HepG2 (cell line): Measurements from ENCODE around the gene CRTC2. TPM values are rescaled to one million over a fixed set of nuclear protein-coding genes. Genes with fewer than 3 reads are reported as not detected.
A peak's percentile ranks its signal among the peaks of the same experiment; 100 is the strongest.
"Not testable (repeated sequence)": the region's sequence is repeated elsewhere in the genome, so short reads cannot be mapped to it uniquely, and the experiment has no call there.

ENCODE experiments used
- ATAC-seq: fragments of 200-7000 bp; cut with Tn5 transposase; 3 replicates; pipeline ENCODE4 v1.9.1; 2020; ENCODE audit warnings: mild to moderate bottlenecking, moderate library complexity
- BruUV-seq: library from RNA; stranded (reverse); fragments of 400-500 nt; replicated peaks from 2 replicates; lab custom pipeline; 2021; lab: Mats Ljungman, UMichigan
- CTCF ChIA-PET: fragments of 300-600 bp; formaldehyde crosslinking; extraction: SDS; loops from one replicate; lab custom pipeline; 2021; ENCODE audit warnings: low total read pairs, inconsistent platforms, low intra/inter-chr PET ratio; lab: Yijun Ruan, JAX
- POLR2A ChIA-PET: fragments of 350-600 bp; sonication (Branson Sonifier 250); formaldehyde crosslinking; loops from one replicate; lab custom pipeline; 2020; ENCODE audit warnings: antibody characterized with exemption, inconsistent platforms; lab: Yijun Ruan, JAX
- DNase-seq: peaks from one replicate; pipeline ENCODE4 v3.0.0-alpha.2; 2015; ENCODE audit warnings: low spot score
- FAIRE-seq: peaks from 3 replicates; lab custom pipeline; 2011; peaks lifted over from hg19 to GRCh38; lab: Jason Lieb, UNC
- H2AFZ ChIP-seq: one replicate; pipeline ENCODE4 v1.6.1; 2011; ENCODE audit warnings: low read length, inconsistent platforms
- H3K27ac ChIP-seq: fragments of 300-600 bp; 3 replicates; pipeline ENCODE4 v1.8.0; 2011; ENCODE audit warnings: mixed run types, mild to moderate bottlenecking, mixed read lengths, low read length, inconsistent platforms; ENCODE audit not compliant: insufficient read depth; ENCODE audit errors: extremely low read length
- H3K27me3 ChIP-seq, 2 experiments: fragments of 200-600 bp in 1 of 2; 2 replicates in 1 of 2; 3 replicates in 1 of 2; pipeline versions ENCODE4 v1.6.0 to v1.8.0; 2011; ENCODE audit warnings: low read length in 2 of 2, mild to moderate bottlenecking in 2 of 2, moderate library complexity in 2 of 2, inconsistent platforms in 1 of 2; ENCODE audit not compliant: insufficient read depth in 2 of 2, control insufficient read depth in 1 of 2
- H3K36me3 ChIP-seq, 2 experiments: fragments of 200-600 bp in 1 of 2; replicated peaks in 1 of 2; 2 replicates in 1 of 2; 3 replicates in 1 of 2; pipeline versions ENCODE4 v1.5.1 to v1.8.0; 2011; ENCODE audit warnings: low read length in 2 of 2, inconsistent platforms in 1 of 2; ENCODE audit not compliant: insufficient read depth in 2 of 2, control insufficient read depth in 1 of 2
- H3K4me1 ChIP-seq: 2 replicates; pipeline ENCODE4 v1.5.1; 2012; ENCODE audit warnings: low read length, inconsistent platforms; ENCODE audit not compliant: insufficient read depth
- H3K4me2 ChIP-seq: 2 replicates; pipeline ENCODE4 v1.6.0; 2011; ENCODE audit warnings: low read depth, low read length, inconsistent platforms
- H3K4me3 ChIP-seq, 3 experiments: fragments of 200-600 bp in 1 of 3; sonication (generic), shearing (Covaris generic) in 1 of 3; replicated peaks in 1 of 3; 2 replicates each; pipeline ENCODE4 v1.5.1; 2011 to 2016; ENCODE audit warnings: low read length in 3 of 3, inconsistent platforms in 2 of 3, low read depth in 2 of 3, mild to moderate bottlenecking in 2 of 3, control low read depth in 1 of 3, mixed read lengths in 1 of 3; ENCODE audit not compliant: insufficient read depth in 1 of 3
- H3K79me2 ChIP-seq: one replicate; pipeline ENCODE4 v1.6.1; 2011; ENCODE audit warnings: low read length, inconsistent platforms; ENCODE audit not compliant: insufficient read depth
- H3K9ac ChIP-seq: 2 replicates; pipeline ENCODE4 v1.6.0; 2011; ENCODE audit warnings: mild to moderate bottlenecking, low read depth, low read length, inconsistent platforms; ENCODE audit not compliant: insufficient read depth
- H3K9me3 ChIP-seq: 2 replicates; pipeline ENCODE4 v1.5.1; 2012; ENCODE audit warnings: mild to moderate bottlenecking, low read length
- H4K20me1 ChIP-seq: 2 replicates; pipeline ENCODE4 v1.6.0; 2011; ENCODE audit warnings: inconsistent platforms, mild to moderate bottlenecking, low read length, moderate library complexity; ENCODE audit not compliant: insufficient read depth
- AHR ChIP-seq: IDR thresholded peaks from 2 replicates; pipeline ENCODE4 v1.6.1; 2018; ENCODE audit warnings: missing genetic modification reagents, missing compliant biosample characterization
- HMG20B ChIP-seq: conservative IDR thresholded peaks from 2 replicates; pipeline ENCODE4 v1.6.1; 2016; ENCODE audit warnings: missing genetic modification reagents, missing compliant biosample characterization
- SIX1 ChIP-seq: sonication (generic); formaldehyde crosslinking; IDR thresholded peaks from 2 replicates; pipeline ENCODE4 v1.4.0; 2020; ENCODE audit warnings: missing genetic modification reagents, borderline replicate concordance
- ZFP36L1 ChIP-seq: sonication (generic); formaldehyde crosslinking; IDR thresholded peaks from 2 replicates; pipeline ENCODE4 v1.8.0; 2022; ENCODE audit warnings: mild to moderate bottlenecking, missing genetic modification reagents, moderate library complexity
- ZFP62 ChIP-seq: sonication (generic); formaldehyde crosslinking; IDR thresholded peaks from 2 replicates; pipeline ENCODE4 v1.4.0; 2020; ENCODE audit warnings: missing genetic modification reagents
- ZNF510 ChIP-seq: sonication (generic); formaldehyde crosslinking; IDR thresholded peaks from 2 replicates; pipeline ENCODE4 v1.4.0; 2020; ENCODE audit warnings: low read depth, mild to moderate bottlenecking, missing genetic modification reagents
- ZNF850 ChIP-seq: sonication (generic); formaldehyde crosslinking; conservative IDR thresholded peaks from 2 replicates; pipeline ENCODE4 v1.9.0; 2021; ENCODE audit warnings: mild to moderate bottlenecking, missing genetic modification reagents
- WGBS: methylation state at CpG from one replicate; pipeline ENCODE4 v1.1.6; 2017; ENCODE audit warnings: low lambda C conversion rate; 5-methylcytosine and 5-hydroxymethylcytosine counted together
- in situ Hi-C: cut with HindIII; loops from 2 replicates; pipeline ENCODE4 v1.10.0; 2017; ENCODE audit warnings: low pct_unique_long_range_greater_than_20kb; ENCODE audit not compliant: extremely low pct_ligation_motif_present
- intact Hi-C: fragments of 100-400 bp; cut with micrococcal nuclease; formaldehyde crosslinking; loops from one replicate; pipeline ENCODE4 v1.10.0; 2022; ENCODE audit not compliant: unreplicated experiment
- polyA plus RNA-seq, 8 experiments: library from polyadenylated mRNA; depleted of rRNA in 3 of 8; stranded (reverse) in 7 of 8; unstranded in 1 of 8; fragments of >200 nt; fragmentation: Illumina TruSeq in 4 of 8; extraction: Trizol in 4 of 8; gene quantifications; 2 replicates each; pipeline versions ENCODE4 v1.2.1 to v1.2.3, GENCODE V29; 2011 to 2016; ENCODE audit warnings: low read depth in 4 of 8, missing spikeins in 1 of 8, mixed read lengths in 1 of 8; ENCODE audit not compliant: insufficient read depth in 1 of 8
- total RNA-seq, 5 experiments: library from RNA; depleted of rRNA; stranded (reverse); fragments of >200 nt; fragmentation: Illumina TruSeq; extraction: Trizol; gene quantifications; 2 replicates each; pipeline ENCODE4 v1.2.3, GENCODE V29; 2016; ENCODE audit warnings: low read depth in 1 of 5
- TF ChIP-seq, protein P1 (sequence below): sonication (generic); formaldehyde crosslinking; IDR thresholded peaks from 2 replicates; pipeline ENCODE4 v1.5.0; 2020; ENCODE audit warnings: mild to moderate bottlenecking, missing genetic modification reagents

The CRTC2 gene
- total and polyA plus RNA-seq, 2 of the 13 experiments (the other 11 are each of a cell fraction or from before 2014, with no cell fraction given), result 6.1 to 26.7 TPM

GRCh38 chr1:153907134-153907533 lies 51.3 kb downstream of the CRTC2 start:
- Histone ChIP-seq H3K36me3 (peaks cover 0 to 3% of the 10 kb centered on the region in 2 experiments; a peak in 1 of 5 replicates), H3K27ac (no peak overlapping the region), H3K4me1 (no peaks in the 10 kb centered on the region; the same call in 1 of the 2 replicates), H3K9me3 (no peaks in the 10 kb centered on the region), H3K4me2 (no peak overlapping the region), H3K4me3 (no peak overlapping the region), H4K20me1 (peaks cover 3% of the 10 kb centered on the region; the same call in 1 of the 2 replicates), H2AFZ (no peak overlapping the region), H3K27me3 (no peaks in the 10 kb centered on the region)
- no peak for FAIRE-seq
- TSS peak; percentile 24 for BruUV-seq
- no peak for DNase-seq
- intact Hi-C loops, result no loop called here
- 83% methylated on average over 6 of the region's 6 CpGs for WGBS
- CTCF ChIA-PET, result no interaction called here
- no peak for ATAC-seq
- no peak for TF ChIP-seq ZNF510 (CRISPR knock-in tag)
- TF ChIP-seq, all 625 proteins: peak for 0
- no peak overlapping the region for H3K9ac ChIP-seq
- peaks cover 71% of the 10 kb centered on the region for H3K79me2 ChIP-seq
- POLR2A ChIA-PET, result interaction anchor here (1.0 kb wide), 1 partner anchor 16 kb away, joined by 3 read pairs; the partner anchor contains the start of gene GATAD2B
- in situ Hi-C loops, result no loop called here

- ATAC-seq (no peak), FAIRE-seq (no peak), DNase-seq (no peak)
- H3K4me2 ChIP-seq, result no peak overlapping the region
- no TSS peak for BruUV-seq
- H3K4me3 ChIP-seq, result no peak overlapping the region
- H3K9ac ChIP-seq, result no peak overlapping the region
- H3K9me3 ChIP-seq, result no peaks in the 10 kb centered on the region
- H2AFZ ChIP-seq, result no peak overlapping the region
- peaks cover 0 to 3% of the 10 kb centered on the region in 2 experiments; a peak in 1 of 5 replicates for H3K36me3 ChIP-seq
- CTCF ChIA-PET, result no interaction called here
- POLR2A ChIA-PET, result interaction anchor here (1.4 kb wide), 1 partner anchor 16 kb away, joined by 5 read pairs; the partner anchor contains the start of gene GATAD2B
- WGBS, result 100% methylated on average over 1 of the region's 1 CpG
- in situ Hi-C loops, result no loop called here
- intact Hi-C loops, result no loop called here
- no peak overlapping the region for H3K27ac ChIP-seq
- H3K79me2 ChIP-seq, result peaks cover 67% of the 10 kb centered on the region
- no peaks in the 10 kb centered on the region for H4K20me1 ChIP-seq
- no peaks in the 10 kb centered on the region for H3K27me3 ChIP-seq
- TF ChIP-seq ZFP36L1 (CRISPR knock-in tag), result no peak
- TF ChIP-seq HMG20B (CRISPR knock-in tag), result no peak
- TF ChIP-seq SIX1 (CRISPR knock-in tag), result no peak
- TF ChIP-seq ZNF850 (CRISPR knock-in tag), result no peak
- no peak for TF ChIP-seq AHR (CRISPR knock-in tag)
- TF ChIP-seq ZFP62 (CRISPR knock-in tag), result no peak
- TF ChIP-seq, protein P1, sequence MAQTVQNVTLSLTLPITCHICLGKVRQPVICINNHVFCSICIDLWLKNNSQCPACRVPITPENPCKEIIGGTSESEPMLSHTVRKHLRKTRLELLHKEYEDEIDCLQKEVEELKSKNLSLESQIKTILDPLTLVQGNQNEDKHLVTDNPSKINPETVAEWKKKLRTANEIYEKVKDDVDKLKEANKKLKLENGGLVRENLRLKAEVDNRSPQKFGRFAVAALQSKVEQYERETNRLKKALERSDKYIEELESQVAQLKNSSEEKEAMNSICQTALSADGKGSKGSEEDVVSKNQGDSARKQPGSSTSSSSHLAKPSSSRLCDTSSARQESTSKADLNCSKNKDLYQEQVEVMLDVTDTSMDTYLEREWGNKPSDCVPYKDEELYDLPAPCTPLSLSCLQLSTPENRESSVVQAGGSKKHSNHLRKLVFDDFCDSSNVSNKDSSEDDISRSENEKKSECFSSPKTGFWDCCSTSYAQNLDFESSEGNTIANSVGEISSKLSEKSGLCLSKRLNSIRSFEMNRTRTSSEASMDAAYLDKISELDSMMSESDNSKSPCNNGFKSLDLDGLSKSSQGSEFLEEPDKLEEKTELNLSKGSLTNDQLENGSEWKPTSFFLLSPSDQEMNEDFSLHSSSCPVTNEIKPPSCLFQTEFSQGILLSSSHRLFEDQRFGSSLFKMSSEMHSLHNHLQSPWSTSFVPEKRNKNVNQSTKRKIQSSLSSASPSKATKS (CRISPR knock-in tag), result no peak
- TF ChIP-seq, all 625 proteins: peak for 0
- no peaks in the 10 kb centered on the region for H3K4me1 ChIP-seq
Measured at GRCh38 chr1:153906396-153906795, 52.0 kb downstream of the CRTC2 start.

DNA sequence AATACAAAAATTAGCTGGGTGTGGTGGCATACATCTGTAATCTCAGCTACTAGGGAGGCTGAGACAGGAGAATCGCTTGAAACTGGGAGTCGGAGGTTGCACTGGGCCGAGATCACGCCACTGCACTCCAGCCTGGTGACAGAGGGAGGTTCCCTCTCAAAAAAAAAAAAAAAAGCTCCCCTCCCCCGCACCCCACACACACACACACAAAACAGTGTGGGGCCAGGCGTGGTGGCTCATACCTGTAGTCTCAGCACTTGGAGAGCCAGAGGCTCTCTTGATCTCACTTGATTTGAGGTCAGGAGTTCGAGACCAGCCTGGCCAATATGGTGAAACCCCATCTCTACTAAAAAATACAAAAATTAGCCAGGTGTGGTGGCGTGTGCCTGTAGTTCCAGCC lies 52.5 kb downstream of the CRTC2 start:
- DNase-seq, FAIRE-seq, H3K9ac ChIP-seq, H3K27me3 ChIP-seq, intact Hi-C loops, in situ Hi-C loops, H3K9me3 ChIP-seq, ATAC-seq, BruUV-seq, H3K27ac ChIP-seq, H2AFZ ChIP-seq, H3K4me2 ChIP-seq, CTCF ChIA-PET, H4K20me1 ChIP-seq, H3K4me3 ChIP-seq, H3K36me3 ChIP-seq, H3K4me1 ChIP-seq: not testable (repeated sequence)
- 98% methylated on average over 8 of the region's 8 CpGs for whole genome bisulfite sequencing
- H3K79me2 ChIP-seq, result peaks cover 68% of the 10 kb centered on the region
- POLR2A ChIA-PET, result interaction anchor here (1.4 kb wide), 1 partner anchor 17 kb away, joined by 5 read pairs; the partner anchor contains the start of gene GATAD2B
